Natural killer cell (primary cell): ENCODE data around the gene EPS15. TPM values are rescaled to one million over a fixed set of nuclear protein-coding genes. Genes with fewer than 3 reads are reported as not detected.
"Not testable (repeated sequence)": the region's sequence is repeated elsewhere in the genome, so short reads cannot be mapped to it uniquely, and the experiment has no call there.

ENCODE experiments used
- ATAC-seq, 3 donors: fragments of 150-1000 bp in 2 of 3; fragments of 200-7000 bp in 1 of 3; cut with Tn5 transposase; 1 replicate in 1 of 3; 2 replicates in 2 of 3; pipeline ENCODE4 v1.10.0; 2021; ENCODE audit warnings: mild to moderate bottlenecking in 2 of 3, moderate library complexity in 2 of 3
- DNase-seq, 2 donors: peaks; one replicate each; pipeline versions ENCODE4 v3.0.0 to v3.0.0-alpha.2; 2013 to 2021; ENCODE audit warnings: mixed read lengths in 1 of 2
- H3K27ac ChIP-seq: one replicate; pipeline ENCODE4 v1.5.1; 2013; ENCODE audit warnings: mild to moderate bottlenecking, low read length
- H3K27me3 ChIP-seq: one replicate; pipeline ENCODE4 v1.6.1; 2013; ENCODE audit warnings: low read length; ENCODE audit not compliant: control insufficient read depth, insufficient read depth
- H3K36me3 ChIP-seq: one replicate; pipeline ENCODE4 v1.6.1; 2013; ENCODE audit warnings: low read length; ENCODE audit not compliant: control insufficient read depth, insufficient read depth
- H3K4me1 ChIP-seq: one replicate; pipeline ENCODE4 v1.6.1; 2013; ENCODE audit warnings: low read length; ENCODE audit not compliant: control insufficient read depth, insufficient read depth
- H3K4me3 ChIP-seq: one replicate; pipeline ENCODE4 v1.5.1; 2013; ENCODE audit warnings: low read length
- H3K9me3 ChIP-seq: one replicate; pipeline ENCODE4 v1.6.1; 2013; ENCODE audit warnings: low read length; ENCODE audit not compliant: control insufficient read depth, insufficient read depth
- H3K27ac Mint-ChIP-seq, 2 donors: one replicate each; pipeline ENCODE4 v1.8.0; 2022; ENCODE audit warnings: mild to moderate bottlenecking in 2 of 2, mixed read lengths in 2 of 2, moderate library complexity in 1 of 2
- H3K27me3 Mint-ChIP-seq, 2 donors: one replicate each; pipeline ENCODE4 v1.8.0; 2022; ENCODE audit warnings: low read depth in 2 of 2, mixed read lengths in 2 of 2
- H3K36me3 Mint-ChIP-seq: one replicate; pipeline ENCODE4 v1.8.0; 2022; ENCODE audit warnings: mixed read lengths
- H3K4me1 Mint-ChIP-seq, 2 donors: one replicate each; pipeline ENCODE4 v1.8.0; 2022; ENCODE audit warnings: mixed read lengths in 2 of 2
- H3K4me3 Mint-ChIP-seq: one replicate; pipeline ENCODE4 v1.8.0; 2022; ENCODE audit warnings: mild to moderate bottlenecking, moderate library complexity, mixed read lengths
- H3K9me3 Mint-ChIP-seq, 2 donors: one replicate each; pipeline ENCODE4 v1.8.0; 2022; ENCODE audit warnings: mixed read lengths in 2 of 2
- WGBS: methylation state at CpG from one replicate; pipeline ENCODE4 v1.1.7; 2013; ENCODE audit warnings: missing lambda C conversion rate; ENCODE audit not compliant: insufficient coverage; 5-methylcytosine and 5-hydroxymethylcytosine counted together
- intact Hi-C: fragments of 100-400 bp; cut with micrococcal nuclease; formaldehyde crosslinking; loops from one replicate; pipeline ENCODE4 v1.14.2; 2022
- total RNA-seq, 4 donors: library from RNA; stranded (reverse); fragments of 120-200 nt in 1 of 4; gene quantifications; one replicate each; pipeline versions ENCODE4 v1.2.3 to v1.2.4, GENCODE V29; 2013 to 2022
- TF ChIP-seq, protein P1 (sequence below): fragments of 200-600 bp; IDR thresholded peaks from one replicate; pipeline ENCODE4 v1.8.0; 2022; ENCODE audit warnings: antibody characterized with exemption

The EPS15 gene
- total RNA-seq, 3 donors from 2014 or later (not counting 1 experiment from before 2014, with no cell fraction given) = 92.7 to 127 (median 93.5) TPM

DNA sequence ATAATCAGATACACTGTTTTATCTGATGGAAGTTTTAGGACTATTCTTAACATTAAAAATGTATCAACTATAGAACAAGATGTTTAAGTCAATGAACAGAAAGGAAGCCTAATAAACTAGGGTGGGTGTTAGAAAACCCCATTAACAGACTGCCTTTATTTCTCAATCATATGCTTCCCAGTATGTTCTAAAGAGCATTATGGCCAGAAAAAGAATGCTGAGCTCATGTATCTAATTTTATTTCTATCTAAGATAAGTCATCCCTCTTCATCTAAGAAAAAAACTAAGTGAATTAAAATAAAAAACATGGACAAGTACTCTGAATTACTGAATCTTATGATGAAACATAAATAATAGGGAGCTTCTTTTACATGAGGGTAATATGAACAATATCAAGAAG is 102.2 kb downstream of the EPS15 start:
- H3K27ac Mint-ChIP-seq = no peak overlapping the region
- TF ChIP-seq, protein P1, sequence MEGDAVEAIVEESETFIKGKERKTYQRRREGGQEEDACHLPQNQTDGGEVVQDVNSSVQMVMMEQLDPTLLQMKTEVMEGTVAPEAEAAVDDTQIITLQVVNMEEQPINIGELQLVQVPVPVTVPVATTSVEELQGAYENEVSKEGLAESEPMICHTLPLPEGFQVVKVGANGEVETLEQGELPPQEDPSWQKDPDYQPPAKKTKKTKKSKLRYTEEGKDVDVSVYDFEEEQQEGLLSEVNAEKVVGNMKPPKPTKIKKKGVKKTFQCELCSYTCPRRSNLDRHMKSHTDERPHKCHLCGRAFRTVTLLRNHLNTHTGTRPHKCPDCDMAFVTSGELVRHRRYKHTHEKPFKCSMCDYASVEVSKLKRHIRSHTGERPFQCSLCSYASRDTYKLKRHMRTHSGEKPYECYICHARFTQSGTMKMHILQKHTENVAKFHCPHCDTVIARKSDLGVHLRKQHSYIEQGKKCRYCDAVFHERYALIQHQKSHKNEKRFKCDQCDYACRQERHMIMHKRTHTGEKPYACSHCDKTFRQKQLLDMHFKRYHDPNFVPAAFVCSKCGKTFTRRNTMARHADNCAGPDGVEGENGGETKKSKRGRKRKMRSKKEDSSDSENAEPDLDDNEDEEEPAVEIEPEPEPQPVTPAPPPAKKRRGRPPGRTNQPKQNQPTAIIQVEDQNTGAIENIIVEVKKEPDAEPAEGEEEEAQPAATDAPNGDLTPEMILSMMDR = no peak
- no peak overlapping the region for H3K4me3 ChIP-seq
- H3K27me3 ChIP-seq = no peaks in the 10 kb centered on the region
- H3K27ac ChIP-seq = no peak overlapping the region
- H3K36me3 Mint-ChIP-seq = peaks cover 16% of the 10 kb centered on the region
- no peak overlapping the region for H3K4me3 Mint-ChIP-seq
- H3K4me1 Mint-ChIP-seq = peaks cover 11 to 24% of the 10 kb centered on the region in 2 donors
- H3K4me1 ChIP-seq = no peaks in the 10 kb centered on the region
- no peak for ATAC-seq
- no peaks in the 10 kb centered on the region for H3K27me3 Mint-ChIP-seq
- H3K9me3 Mint-ChIP-seq = no peaks in the 10 kb centered on the region
- H3K36me3 ChIP-seq = peaks cover 28% of the 10 kb centered on the region
- intact Hi-C loops = no loop called here
- no peak for DNase-seq
- no peaks in the 10 kb centered on the region for H3K9me3 ChIP-seq

DNA sequence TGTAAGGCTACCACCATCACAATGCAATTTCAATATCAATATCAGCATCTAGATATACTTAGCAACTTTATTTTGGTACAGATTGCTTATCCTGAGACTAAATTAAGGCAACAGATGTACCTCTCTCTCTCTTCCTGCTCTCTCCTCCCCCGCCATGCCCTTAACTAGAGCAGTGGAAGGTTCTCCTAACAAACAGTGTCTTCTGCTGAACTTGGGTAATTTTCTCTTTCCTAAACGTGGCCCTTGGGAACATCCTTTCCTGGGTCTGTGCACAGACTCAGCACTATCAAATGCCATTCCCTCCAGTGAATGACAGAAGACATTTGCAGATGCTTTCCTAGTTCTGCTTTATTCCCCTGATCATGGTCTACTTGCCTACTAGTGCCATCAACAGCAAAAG is 103.1 kb downstream of the EPS15 start:
- H3K4me1 ChIP-seq = no peaks in the 10 kb centered on the region
- TF ChIP-seq, protein P1 = no peak
- no peaks in the 10 kb centered on the region for H3K9me3 ChIP-seq
- no peaks in the 10 kb centered on the region for H3K27me3 Mint-ChIP-seq
- H3K4me3 ChIP-seq = no peak overlapping the region
- peaks cover 13% of the 10 kb centered on the region for H3K36me3 Mint-ChIP-seq
- no peak overlapping the region for H3K27ac Mint-ChIP-seq
- intact Hi-C loops = no loop called here
- 87% methylated on average over 2 of the region's 2 CpGs for WGBS
- DNase-seq = no peak
- ATAC-seq = no peak
- no peak overlapping the region for H3K27ac ChIP-seq
- H3K4me1 Mint-ChIP-seq = peaks cover 11 to 24% of the 10 kb centered on the region in 2 donors
- H3K4me3 Mint-ChIP-seq = no peak overlapping the region
- H3K27me3 ChIP-seq = no peaks in the 10 kb centered on the region
- peaks cover 22% of the 10 kb centered on the region for H3K36me3 ChIP-seq
- H3K9me3 Mint-ChIP-seq = no peaks in the 10 kb centered on the region

DNA sequence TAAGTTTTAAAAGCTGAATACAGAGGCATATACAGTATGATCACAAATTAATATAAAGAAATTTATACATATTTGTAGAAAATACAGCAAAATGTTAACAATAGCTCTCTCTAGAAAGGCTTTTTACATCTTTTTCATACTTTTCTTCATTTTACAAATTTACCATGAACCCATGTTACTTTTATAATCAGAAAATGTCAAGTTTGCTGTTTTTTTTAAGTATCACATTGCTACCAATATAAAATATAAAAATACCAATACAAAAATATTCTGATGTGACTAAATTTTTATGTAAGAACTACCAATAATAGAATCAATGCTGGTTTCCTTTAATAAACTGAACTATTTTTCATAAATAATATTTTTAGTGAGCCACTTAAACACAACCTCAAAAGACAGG is 104.3 kb downstream of the EPS15 start:
- Mint-ChIP-seq H3K27ac (no peak overlapping the region), H3K9me3 (no peaks in the 10 kb centered on the region), H3K27me3 (no peaks in the 10 kb centered on the region), H3K4me1 (peaks cover 11 to 20% of the 10 kb centered on the region in 2 donors), H3K36me3 (peaks cover 10% of the 10 kb centered on the region), H3K4me3 (no peak overlapping the region)
- H3K4me3 ChIP-seq = no peak overlapping the region
- TF ChIP-seq, protein P1 = no peak
- no peak overlapping the region for H3K27ac ChIP-seq
- H3K27me3 ChIP-seq = no peaks in the 10 kb centered on the region
- H3K9me3 ChIP-seq = no peaks in the 10 kb centered on the region
- DNase-seq (no peak), ATAC-seq (no peak)
- intact Hi-C loops = no loop called here
- H3K36me3 ChIP-seq = peaks cover 12% of the 10 kb centered on the region
- no peaks in the 10 kb centered on the region for H3K4me1 ChIP-seq

DNA sequence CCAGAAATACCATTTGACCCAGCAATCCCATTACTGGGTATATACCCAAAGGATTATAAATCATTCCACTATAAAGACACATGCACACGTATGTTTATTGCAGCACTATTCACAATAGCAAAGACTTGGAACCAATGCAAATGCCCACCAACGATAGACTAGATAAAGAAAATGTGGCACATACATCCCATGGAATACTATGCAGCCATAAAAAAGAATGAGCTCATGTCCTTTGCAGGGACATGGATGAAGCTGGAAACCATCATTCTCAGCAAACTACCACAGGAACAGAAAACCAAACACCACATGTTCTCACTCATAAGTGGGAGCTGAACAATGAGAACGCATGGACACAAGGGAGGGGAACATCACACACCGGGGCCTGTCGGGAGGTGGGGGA is 107.2 kb downstream of the EPS15 start:
- H3K27ac Mint-ChIP-seq, DNase-seq, H3K9me3 Mint-ChIP-seq, H3K4me3 ChIP-seq, H3K27me3 Mint-ChIP-seq, H3K4me1 ChIP-seq, H3K27me3 ChIP-seq, intact Hi-C loops, H3K4me3 Mint-ChIP-seq, H3K27ac ChIP-seq, H3K9me3 ChIP-seq, ATAC-seq: not testable (repeated sequence)
- H3K36me3 ChIP-seq = peaks cover 27% of the 10 kb centered on the region
- Mint-ChIP-seq H3K36me3 (peaks cover 16% of the 10 kb centered on the region), H3K4me1 (peaks cover 6 to 10% of the 10 kb centered on the region in 2 donors)
- 100% methylated on average over 4 of the region's 5 CpGs for WGBS
